T-helper 22 cell (primary cell): ENCODE data around the gene PRKCB.

Source experiments
- DNase-seq: peaks from one replicate; pipeline ENCODE4 v3.0.0-alpha.2; 2020; ENCODE audit warnings: low read depth

PRKCB gene

DNA sequence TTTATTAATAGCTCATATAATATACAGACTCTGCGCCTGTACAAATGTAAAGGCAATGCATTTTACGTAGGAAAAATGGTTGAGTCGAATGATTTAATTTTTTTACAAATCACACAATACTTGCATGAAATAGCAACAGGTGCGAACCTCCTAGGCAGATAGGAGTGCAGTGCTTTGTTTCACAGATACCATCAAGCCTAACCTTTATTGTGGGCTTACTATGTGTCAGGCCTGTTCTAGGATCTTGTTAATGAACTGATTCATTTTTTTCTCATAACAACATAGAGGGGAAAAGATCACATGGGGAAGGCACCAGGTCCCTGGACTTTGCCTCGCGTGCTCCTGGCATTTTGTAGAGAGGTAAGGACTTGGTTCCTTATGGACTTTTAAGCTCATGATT is 107.8 kb downstream of the PRKCB start:
- no peak for DNase-seq

DNA sequence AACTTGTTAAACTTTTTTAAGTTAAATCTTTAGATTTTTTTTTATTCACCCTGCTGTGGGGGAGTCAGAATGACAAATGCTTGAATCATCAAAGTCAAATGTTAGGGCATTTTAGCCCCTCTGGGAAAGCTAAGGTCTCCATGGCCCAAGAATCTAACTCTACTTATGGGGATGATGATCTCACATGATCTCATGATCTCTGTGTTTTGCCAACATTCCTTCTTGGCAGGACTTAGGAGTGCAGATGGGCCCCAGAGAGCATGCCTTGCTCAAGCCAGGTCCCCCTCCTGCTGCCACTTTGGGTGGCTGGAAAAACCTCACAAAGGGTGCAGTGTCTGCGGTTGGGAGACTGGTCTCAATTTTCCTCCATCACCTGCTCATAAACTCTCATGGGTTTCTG is 108.6 kb downstream of the PRKCB start:
- DNase-seq: no peak

DNA sequence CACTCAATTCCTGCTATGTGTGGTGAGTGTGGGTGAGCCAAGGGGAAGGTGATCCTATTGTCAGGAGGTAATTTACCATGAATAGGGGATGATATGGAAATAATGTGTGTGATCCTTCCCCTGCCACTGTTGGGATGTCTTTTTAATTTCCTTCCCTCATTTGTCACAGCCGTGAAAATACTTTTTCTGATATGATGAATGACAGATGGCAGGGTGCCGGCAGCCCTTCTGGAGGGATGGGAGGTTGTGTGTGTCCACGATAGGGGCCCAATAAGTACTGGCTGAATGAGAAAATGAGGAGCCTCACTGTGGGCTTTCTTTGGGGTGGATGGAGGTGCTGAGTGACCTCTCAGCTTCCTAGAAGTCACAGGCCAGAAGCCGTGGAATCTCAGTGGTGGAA is 109.5 kb downstream of the PRKCB start:
- DNase-seq: no peak

DNA sequence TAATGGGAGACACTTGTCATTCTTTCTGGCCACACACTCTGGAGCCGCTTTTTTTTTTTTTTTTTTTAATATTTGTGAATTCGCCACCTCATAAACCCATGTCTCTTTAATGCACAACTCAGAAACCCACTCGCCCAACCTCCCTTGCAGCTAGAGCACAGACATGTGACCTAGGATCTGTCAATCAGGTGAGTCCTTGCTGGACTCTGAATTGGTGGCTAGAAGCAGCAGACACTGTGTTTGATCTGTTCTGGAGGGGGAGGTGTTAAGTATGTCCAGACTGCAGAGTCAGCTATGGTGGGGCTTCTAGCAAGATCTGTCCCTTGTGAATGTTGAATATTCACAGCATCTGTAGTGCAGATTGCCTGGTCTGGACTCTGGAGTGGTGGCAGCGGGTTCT is 112.1 kb downstream of the PRKCB start:
- DNase-seq: no peak

DNA sequence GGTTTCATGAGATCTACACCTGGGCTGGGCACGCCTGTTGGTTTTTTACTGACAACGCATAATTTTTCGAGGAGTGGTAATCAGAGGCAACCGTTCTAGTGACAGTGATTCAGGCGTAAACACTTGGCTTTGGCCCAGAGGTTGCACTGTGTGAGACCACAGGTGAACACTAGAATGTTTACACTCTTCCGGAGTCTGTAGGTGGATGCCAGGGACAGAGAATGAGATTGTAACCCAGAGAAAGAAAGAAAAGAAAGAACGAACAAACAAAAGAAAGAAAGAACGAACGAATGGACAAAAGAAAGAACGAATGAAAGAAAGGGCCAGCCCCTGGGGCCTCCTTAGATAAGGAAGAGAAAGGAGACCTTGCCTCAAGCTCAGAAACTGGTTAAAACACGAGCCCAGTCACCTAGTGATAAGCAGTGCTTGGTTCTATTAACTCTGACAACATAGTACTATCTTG is 113.2 kb downstream of the PRKCB start:
- DNase-seq: peak; percentile 20

DNA sequence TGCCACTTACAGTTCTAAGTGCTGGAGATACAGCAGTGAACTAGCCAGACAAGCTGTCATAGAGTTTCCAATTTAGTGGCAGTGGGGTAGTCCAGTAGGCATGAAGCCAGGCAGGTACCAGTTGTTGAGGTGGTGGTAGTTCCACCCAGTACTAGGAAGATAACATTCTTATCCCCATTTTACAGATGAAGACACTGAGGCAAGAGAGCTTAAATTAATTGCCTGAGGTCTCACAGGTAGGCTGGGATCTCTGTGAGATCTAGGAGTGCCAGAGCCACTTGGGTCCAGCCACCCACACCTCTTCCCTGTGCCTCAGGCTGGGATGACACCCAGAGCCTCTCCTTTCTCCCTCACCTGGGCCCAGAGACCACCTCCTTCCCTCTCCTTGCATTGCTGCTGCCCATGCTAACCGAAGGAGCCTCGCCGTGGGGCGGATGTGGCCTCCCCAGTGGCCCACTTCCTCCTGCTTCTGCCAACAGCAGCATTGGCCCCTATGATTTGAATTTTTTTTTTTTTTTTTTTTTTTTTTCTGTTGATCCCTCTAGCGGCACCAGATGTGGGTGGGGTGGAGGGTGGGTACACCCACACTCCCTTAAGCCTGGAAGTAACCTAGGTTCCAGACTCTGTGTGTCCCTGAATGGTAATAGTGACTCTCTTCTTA is 114.0 kb downstream of the PRKCB start:
- DNase-seq: peak; percentile 35

DNA sequence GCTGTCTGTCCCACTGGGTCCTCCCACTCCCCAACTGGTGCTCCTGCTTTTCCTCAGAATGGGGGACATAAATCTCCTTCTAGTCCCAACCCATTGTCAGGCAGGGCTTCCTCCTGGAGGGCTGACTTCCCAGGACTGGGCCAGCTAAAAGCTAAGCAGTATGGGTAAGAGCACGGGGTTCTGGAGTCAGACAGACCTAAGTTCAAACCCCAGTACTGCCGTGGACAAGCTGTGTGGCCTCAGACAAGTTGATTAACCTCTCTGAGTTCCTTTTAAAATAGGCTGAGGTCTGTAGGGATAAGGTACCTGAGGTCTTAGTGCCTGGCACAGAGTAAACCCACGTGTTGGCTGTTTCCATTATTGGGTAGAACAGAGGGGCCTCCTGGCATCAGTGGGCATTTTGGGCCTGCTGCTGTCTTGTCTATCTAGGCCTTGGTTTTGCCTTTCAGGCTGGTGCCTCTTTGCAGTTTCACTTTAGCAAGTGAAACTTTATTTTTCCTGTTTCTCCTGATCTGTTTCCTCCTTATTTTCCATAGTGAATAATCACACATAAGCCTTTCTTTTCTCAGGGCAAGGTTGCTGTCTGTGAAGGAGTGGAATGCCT is 114.6 kb downstream of the PRKCB start:
- DNase-seq: no peak

DNA sequence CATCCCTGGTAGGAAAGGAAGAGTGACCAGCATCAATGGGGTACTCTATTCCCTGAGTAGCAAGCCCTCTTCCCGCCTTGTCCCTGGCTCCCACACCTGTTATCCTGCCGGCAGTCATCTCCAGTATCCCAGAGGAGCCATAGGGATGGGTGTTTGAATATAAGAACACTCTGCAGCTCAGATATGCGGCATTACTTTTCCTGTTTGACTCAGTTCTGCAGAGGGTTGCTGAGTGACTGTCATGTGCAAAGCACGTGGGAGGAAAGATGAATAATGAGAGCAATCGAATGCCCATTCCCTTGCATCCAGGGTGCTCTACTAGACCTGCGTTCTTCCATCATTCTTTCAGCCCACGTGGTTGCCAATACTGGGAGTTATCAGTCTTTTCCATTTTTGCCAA is 115.1 kb downstream of the PRKCB start:
- no peak for DNase-seq

DNA sequence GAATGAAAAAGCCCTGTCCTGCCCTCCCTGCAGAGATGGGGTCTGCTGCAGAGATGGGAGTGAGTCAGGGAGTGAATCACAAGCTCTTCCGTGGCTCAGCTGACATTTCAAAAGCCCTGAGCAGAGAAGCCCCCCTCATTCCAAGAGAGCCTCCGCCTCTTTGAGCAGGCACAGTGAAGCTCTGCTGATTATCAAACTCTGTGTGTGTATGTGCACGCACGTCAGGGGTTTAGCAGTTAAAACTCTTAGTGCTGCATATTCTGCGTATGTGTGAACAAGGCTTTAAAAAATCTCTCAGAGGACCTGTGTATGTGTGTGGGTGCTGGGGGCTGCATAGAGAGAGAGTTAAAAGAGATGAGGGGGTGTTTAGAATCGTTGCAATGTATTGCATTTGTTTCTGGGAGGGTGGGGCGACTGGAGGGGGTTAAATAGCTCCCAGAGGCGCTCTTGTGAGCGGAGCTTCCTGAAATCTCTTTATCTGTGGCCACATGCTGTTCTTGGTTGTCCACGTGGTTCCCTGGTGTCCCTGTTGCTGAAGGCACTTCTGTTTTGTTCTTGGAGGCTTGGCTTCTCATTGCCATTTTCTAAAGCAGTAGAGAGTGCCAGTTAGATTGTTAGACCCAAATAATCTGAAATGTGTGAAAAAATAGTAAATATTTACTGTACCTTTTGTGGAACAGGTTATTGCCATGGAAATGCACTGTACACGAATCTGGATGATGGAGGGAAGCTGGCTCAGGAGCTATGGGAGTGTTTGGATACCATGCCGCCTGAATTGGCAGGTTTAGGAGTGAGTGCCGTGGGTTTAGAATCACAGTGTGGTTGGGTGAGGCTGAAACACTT is 116.6 kb downstream of the PRKCB start:
- no peak for DNase-seq

DNA sequence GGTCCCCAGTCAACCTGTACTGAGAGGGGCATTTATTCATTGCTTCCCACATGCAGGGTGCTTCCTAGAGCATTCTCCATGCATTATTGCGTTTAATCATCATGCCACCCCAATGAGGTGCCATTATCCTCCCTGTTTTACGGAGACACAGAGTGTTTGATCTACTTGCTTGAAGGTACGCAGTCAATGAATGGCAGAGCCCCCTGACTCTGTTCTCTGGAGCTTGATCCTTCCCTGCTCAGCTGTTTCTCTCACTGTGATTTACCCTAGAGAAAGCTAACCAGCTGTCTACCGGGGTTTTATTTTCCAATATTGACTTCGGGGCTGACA is 117.2 kb downstream of the PRKCB start:
- no peak for DNase-seq

DNA sequence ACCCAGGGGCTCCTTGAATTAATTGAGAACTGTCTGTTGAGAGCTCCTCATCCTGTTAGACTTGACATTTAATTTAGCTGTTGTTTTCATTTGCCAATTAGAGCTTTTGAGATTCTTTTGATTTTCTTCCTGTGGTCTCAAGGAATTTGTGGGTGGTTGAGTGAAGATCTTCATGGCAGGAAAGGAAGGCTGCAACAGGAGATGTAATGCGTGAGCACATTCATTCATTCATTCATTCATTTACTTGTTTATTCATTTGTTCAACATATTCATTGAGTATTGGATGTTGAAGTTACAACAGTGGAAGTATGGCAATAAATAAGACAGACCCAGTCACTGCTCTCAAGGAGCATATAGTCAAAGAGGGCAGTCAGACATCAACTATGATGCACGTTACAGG is 117.7 kb downstream of the PRKCB start:
- no peak for DNase-seq

DNA sequence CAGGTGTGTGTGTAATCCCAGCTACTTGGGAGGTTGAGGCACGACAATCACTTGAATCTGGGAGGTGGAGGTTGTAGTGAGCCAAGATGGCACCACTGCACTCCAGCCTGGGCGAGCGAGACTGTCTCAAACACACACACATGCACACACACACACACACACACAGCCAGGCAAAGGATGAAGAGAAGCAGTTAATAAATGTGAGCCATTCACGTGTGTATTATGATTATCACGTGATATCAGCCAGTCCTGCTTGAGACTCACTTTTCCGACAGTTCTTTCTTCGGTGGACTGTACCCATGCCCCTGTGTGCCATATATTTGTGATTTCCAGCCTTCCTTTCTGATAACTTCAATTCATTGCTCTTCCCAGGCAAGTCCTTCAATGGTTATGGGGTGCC is 119.3 kb downstream of the PRKCB start:
- no peak for DNase-seq

DNA sequence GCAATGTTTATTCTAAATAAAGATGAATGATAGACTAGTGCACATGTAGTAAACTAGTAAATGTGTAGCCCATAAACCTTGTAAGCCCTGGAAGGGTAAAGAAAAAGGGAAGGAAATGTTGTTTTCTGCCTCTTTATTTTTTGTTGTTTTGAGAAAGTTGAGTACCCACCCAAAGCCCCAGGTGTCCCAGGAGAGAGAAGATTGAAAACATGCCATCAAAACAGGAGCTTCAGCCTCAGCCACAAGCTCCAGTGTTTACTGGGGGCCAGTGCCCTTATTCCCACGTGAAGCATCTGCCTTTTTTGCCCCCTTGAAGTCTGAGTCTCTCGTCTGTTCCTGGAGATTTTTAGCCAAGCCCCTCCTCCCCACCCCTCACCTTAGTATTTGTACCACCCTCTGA is 121.5 kb downstream of the PRKCB start:
- DNase-seq: no peak

DNA sequence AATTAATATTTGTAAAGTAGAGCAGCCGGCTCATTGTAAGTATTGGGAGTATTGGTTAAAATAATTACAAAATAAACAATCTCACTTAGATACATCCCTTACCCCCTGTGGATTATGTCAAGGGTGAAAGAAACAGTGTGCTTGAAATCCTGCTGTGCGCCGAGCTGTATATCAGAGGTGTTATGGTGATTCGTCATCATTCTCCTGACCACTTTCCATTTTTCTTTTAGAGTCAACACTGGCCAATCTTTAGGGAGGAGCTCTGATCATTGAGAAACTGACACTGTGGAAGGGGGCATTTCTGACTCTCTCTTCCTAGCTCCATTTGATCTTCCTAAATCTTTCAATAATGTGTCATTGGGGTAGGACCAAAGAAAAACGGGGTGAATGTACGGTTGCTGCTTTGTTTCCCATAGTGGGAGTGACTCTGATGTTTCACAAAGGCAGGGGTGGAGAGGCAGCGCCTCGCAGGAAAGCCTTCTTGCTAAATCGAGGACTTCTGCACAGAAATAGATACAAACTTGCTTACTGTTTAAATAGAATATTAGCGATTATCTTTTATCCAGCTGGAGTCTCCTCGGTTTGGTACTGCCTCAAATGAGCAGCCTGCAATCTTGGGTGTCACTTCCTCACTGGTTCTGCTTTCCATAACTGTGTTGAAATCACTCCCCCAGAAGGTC is 123.4 kb downstream of the PRKCB start:
- DNase-seq: no peak

DNA sequence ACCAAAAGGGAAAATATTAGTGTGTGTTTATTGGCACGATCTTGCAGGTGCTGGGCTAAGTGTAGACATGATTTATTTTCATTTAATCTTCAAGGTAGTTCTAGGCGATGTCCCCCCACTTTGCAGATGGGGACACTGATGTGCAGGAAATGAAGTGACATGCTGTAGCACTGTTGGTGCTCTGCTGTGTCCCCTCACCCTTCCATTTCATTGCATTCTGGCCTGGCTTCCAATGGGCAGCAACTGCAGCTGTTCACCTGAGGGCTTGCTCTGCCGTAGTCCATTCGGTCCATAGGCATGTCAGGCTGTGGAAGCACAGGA is 123.9 kb downstream of the PRKCB start:
- no peak for DNase-seq

DNA sequence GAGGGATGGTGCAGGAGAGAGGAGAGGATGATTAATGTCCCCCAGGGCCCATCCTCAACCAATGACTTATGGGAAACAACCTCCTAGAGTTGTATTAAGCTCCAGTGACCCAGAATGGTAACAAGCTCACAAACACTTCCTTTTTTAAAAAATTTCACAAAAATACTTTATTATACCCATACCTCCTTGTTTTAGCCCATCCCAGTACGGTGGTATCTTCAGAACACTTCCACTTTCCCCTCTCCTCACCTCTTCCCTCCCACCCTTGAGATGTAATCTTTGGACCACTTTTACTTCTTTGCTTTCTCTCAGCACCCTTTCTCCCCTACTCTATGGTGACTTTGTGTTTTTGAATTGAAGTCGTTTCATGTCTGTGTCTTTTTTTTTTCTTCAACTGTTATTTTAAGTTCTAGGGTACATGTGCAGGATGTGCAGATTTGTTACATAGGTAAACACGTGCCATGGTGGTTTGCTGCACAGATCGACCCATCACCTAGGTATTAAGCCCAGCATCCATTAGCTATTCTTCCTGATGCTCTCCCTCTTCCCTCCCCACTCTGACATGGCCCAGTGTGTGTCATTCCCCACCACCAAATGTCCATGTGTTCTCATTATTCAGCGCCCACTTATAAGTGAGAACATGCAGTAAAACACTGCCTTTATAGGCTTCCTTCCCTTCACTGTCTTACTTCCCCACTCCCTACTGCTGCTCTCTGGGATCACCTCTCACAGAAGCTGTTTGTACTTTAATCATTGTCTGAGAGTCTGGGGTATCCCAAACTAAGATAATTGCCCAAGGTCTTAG is 124.5 kb downstream of the PRKCB start:
- no peak for DNase-seq

DNA sequence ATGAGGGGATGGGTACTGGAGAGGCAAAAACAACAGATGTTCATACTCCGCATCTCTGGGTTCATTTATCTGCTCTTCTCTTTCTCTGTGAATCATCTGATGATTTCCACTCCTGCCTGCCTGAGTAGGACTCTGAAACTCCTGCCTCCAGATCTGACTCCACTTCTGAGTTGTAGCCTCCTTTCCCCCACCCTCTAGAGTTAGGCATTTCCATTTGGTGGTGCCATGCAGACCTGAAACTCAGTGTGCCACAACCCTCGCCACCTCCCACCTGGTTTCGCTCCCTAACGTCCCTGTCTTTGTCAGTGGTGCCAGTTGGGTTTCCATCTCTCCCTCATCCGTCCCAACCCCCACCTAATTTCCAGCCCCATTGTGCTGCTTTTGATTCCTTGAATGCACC is 126.2 kb downstream of the PRKCB start:
- DNase-seq: no peak

DNA sequence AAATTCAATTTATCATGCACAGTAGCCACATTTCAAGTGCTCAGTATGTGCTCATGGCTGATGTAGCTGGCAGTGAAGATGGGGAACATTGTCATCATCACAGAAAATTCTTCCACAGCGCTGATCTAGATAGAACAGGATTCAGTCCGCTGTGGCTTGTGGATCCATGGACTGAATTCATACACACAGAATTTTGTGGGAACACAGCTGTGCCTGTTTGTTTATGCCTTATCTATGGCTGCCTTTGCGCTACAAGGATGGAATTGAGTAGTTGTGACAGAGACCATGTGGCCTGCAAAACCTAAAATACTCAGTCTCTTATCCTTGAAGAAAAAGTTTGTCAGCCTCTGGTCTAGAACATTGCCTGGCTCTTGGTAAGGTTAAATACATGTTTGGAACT is 128.4 kb downstream of the PRKCB start:
- no peak for DNase-seq

DNA sequence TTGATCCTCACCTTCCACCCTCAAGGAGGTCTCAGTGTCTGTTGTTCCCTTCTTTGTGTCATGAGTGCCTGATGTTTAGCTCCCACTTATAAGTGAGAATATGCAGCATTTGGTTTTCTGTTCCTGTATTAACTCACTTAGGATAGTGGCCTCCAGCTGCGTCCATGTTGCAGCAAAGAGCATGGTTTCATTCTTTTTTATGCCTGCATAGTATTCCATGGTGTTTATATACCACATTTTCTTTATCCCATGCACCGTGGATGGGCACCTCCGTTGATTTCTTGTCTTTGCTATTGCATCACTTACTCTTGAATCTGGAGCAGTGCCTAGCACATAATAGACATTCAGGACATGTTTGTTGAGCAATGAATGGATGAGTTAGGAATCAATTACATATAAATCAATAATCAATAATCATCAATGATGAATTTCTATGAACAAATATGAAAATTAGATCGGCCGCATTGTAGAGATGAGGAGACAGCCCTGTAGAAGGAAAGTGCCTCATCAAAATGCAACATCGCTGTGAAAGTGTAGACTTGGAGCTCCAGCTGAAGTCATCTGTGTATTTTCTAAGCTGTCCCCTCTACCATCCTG is 129.5 kb downstream of the PRKCB start:
- DNase-seq: no peak

DNA sequence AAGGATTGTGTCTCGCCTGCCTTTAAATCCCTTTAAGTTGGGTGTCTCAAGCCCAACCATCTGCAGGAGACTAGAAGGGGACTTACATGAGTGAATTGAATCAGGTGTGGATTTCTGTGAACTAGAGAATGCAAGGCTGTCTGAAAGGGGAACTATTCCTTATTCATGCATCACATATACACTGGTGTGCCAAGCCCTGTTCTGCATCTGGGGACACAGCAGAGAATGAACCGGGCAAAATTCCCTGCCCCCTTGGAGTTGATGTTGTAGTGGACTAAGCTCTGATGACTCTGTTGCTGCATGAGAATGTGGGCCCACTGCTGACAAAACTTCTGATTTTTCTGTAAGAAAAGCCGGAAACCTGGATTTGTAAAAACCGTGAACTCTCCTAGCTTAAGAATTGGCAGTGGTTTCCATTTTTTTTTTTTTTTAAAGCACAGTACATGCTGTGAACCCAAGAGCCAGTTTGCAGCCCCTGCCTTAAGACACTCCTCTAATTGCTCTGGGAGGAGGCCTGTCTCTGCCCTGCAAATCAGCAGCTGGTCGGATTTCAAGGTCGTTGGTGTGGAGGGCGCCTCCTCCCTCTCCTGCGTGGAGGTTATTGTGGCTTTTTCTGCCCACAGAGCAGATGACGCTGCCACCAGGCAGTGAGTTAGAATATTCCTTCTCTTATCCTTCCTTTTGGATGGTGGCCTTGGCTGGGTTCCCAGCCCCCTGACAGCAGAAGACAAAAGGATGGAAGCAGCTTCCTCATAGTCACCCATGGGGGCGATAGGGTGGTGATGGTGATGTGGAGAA is 131.0 kb downstream of the PRKCB start:
- no peak for DNase-seq

DNA sequence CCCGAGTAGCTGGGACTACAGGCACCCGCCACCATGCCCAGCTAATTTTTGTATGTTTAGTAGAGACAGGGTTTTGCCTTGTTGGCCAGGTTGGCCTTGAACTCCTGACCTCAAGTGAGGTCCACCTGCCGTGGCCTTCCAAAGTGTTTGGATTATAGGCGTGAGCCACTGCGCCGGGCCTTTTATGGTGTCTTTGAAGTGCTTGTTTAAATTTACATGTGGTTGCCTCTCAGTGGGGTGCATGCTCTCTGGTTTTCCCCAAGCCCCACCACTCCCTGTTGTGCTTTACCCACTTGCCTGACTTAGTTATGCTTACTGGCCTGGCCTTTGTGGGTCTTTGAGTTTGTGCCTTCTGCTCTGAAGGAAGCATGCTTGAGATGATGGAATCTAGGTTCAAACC is 132.0 kb downstream of the PRKCB start:
- no peak for DNase-seq
